ENCODE data around the gene PPP1R12C. TPM values are rescaled to one million over a fixed set of nuclear protein-coding genes. Genes with fewer than 3 reads are reported as not detected.
"Not testable (repeated sequence)": the region's sequence is repeated elsewhere in the genome, so short reads cannot be mapped to it uniquely, and the experiment has no call there.

Gene PPP1R12C
- total RNA-seq, 1 experiment from 2014 or later: 77.4 TPM

DNA sequence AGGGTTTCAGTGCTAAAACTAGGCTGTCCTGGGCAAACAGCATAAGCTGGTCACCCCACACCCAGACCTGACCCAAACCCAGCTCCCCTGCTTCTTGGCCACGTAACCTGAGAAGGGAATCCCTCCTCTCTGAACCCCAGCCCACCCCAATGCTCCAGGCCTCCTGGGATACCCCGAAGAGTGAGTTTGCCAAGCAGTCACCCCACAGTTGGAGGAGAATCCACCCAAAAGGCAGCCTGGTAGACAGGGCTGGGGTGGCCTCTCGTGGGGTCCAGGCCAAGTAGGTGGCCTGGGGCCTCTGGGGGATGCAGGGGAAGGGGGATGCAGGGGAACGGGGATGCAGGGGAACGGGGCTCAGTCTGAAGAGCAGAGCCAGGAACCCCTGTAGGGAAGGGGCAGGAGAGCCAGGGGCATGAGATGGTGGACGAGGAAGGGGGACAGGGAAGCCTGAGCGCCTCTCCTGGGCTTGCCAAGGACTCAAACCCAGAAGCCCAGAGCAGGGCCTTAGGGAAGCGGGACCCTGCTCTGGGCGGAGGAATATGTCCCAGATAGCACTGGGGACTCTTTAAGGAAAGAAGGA is 2.8 kb downstream of the PPP1R12C start:
- DNase-seq (ENCODE audit: low spot score): no peak
- in situ Hi-C loops (cut with HindIII; ENCODE audit: low sequenced_read_pairs): loop anchor here (10.0 kb wide), 1 partner anchor 60 kb away; no protein-coding TSS in a partner anchor

DNA sequence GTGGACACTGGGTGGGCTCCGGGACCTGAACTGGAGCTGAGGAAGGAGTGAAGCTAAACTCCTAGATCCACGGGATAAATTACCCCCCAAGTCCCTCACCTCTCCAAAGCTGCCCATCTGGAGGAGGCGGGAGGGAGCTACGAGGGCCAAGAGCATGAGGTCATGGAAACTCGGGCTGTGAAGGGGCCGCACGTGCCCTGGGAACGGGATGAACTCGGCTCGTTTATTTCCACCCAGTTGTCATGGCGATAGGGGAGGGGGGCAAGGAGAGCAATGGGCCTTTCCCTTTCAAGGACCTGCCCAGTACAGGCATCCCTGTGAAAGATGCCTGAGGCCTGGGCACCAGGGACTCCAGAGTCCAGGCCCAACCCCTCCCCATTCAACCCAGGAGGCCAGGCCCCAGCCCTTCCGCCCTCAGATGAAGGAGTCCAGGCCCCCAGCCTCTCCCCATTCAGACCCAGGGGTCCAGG is 3.8 kb downstream of the PPP1R12C start:
- no peak for DNase-seq (ENCODE audit: low spot score)
- in situ Hi-C loops (cut with HindIII; ENCODE audit: low sequenced_read_pairs): loop anchor here (10.0 kb wide), 1 partner anchor 61 kb away; no protein-coding TSS in a partner anchor

DNA sequence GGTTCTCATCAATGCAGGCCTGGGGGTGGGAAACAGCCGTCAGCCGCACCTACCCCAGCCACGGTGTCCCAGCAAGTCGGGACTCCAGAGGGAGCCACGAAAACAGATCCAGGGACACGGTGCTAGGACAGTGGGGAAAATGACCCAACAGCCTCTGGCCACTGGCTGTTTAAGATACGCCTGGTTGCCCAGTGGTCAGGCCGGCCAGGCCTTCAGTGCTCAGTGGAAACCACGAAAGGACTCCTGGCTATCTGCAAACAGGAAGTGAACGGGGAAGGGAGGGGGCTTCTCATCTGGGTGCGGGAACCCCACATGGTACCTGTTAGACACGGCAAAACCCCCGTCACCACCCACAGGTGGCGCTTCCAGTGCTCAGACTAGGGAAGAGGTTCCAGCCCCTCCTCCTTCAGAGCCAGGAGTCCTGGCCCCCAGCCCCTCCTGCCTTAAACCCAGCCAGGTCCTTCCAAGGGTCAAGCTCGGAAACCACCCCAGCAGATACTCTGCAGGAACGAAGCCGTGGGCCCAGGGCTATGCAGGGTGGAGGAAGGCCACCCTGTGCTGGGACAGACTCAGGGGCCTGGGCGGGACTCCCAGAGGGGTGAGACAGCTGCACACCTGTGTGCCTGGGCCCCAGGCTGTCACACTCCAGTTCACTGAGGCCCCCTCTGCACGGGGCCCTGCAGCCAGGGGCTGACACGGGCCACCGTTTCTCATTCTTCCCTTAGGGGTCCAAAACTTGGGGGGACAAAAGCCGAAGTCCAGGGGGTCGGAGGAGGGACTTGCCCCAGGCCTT is 4.5 kb downstream of the PPP1R12C start:
- DNase-seq (ENCODE audit: low spot score): no peak
- in situ Hi-C loops (cut with HindIII; ENCODE audit: low sequenced_read_pairs): loop anchor here (10.0 kb wide), 1 partner anchor 62 kb away; no protein-coding TSS in a partner anchor

DNA sequence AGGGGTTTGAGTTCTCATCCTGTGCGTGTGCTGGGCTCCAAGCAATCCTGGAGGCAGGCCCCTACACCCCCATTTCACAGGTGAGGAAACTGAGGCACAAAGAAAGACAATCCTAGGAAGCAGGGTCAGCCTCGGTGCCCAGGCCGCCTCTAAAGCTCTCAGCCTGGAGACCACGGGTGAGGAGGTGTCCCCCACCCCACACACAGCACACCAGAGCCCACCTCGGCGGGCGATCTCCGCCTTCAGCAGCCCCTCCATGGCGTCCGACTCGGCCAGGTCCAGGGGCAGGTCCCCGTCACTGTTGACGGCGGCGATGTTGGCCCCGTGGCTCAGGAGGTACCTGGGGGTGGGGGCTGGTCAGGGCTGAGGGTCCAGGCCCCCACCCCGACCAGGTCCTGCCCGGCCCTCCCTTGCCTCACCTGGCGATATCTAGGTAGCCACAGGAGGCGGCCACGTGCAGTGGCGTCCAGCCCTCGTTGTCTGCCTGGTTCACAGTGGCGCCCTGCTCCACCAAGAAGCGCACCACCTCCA is 5.1 kb downstream of the PPP1R12C start:
- DNase-seq (ENCODE audit: low spot score): no peak
- in situ Hi-C loops (cut with HindIII; ENCODE audit: low sequenced_read_pairs): loop anchor here (10.0 kb wide), 1 partner anchor 62 kb away; no protein-coding TSS in a partner anchor

DNA sequence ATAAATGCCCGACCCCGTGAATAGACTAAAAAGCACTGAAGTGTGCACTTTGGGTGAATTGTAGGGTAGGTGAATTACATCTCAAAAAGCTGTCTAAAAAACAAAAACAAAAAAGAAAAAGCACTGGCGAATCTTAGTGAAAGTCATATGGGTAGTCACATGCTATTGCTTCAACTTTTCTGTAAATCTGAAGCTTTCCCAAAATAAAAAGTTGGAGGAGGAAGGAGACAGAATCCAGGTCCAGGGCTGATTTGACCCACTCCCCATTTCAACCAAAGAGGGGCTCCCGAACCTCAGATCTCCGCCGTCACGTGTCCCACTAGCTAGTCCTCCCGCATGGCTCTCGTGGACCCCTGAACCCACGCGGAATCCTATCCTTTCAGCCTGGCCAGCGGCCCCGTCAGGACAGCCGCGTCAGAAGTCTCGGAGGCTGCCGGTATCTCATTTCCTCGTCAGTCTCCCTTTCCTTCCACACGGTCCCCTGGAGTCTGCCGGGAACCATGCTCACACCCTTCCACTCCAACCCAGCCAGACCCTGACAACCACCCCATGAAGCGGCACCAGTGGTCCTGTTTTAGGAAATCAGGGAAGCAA is 6.1 kb downstream of the PPP1R12C start:
- in situ Hi-C loops (cut with HindIII; ENCODE audit: low sequenced_read_pairs): loop anchor here (10.0 kb wide), 1 partner anchor 63 kb away; no protein-coding TSS in a partner anchor
- DNase-seq (ENCODE audit: low spot score): no peak

DNA sequence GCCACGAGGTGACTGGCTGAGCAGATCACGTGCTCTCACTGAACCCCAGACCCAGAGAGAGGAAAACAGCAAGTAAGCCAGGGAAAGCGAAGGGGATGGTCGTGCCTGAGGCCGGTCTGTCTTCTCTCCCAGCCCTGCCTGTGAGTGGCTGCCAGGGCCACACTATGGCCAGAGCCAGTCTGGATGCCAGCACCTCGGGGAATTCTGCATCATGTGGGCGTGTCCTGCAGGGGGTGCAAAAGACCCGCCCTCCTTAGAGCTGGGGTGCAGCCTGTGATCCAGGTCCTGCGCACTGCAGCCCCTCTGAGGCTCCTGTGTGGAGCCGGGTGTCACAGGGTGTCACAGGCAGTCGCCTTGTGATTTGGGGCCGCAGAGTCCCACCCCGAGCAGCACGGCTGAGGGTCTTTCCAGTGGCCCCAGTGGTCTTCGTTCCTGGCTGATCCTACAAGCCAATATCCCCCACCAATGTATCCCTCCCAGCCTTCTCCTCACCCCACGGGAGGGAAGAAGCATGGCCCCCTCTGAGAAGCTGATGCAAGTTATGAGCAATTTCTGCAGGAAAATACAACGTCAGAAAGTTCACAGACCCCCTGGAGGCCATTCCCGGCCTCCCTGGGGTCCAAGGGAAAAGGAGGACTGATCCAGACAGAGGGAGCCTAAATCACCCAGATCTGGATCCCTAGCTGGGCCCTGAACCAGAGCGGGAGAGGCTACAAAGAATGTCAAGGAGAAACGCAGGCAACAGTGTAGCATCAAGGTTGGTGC is 7.7 kb downstream of the PPP1R12C start:
- DNase-seq (ENCODE audit: low spot score): no peak
- in situ Hi-C loops (cut with HindIII; ENCODE audit: low sequenced_read_pairs): loop anchor here (10.0 kb wide), 1 partner anchor 65 kb away; no protein-coding TSS in a partner anchor

DNA sequence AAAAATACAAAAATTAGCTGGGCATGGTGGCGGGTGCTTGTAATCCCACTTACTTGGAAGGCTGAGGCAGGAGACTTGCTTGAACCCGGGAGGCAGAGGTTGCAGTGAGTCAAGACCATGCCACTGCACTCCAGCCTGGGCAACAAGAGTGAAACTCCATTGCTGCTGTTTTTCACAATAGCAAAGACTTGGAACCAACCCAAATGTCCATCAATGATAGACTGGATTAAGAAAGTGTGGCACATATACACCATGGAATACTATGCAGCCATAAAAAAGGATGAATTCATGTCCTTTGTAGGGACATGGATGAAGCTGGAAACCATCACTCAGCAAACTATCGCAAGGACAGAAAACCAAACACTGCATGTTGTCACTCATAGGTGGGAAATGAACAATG is 10.2 kb downstream of the PPP1R12C start:
- in situ Hi-C loops (cut with HindIII; ENCODE audit: low sequenced_read_pairs); DNase-seq (ENCODE audit: low spot score): not testable (repeated sequence)

DNA sequence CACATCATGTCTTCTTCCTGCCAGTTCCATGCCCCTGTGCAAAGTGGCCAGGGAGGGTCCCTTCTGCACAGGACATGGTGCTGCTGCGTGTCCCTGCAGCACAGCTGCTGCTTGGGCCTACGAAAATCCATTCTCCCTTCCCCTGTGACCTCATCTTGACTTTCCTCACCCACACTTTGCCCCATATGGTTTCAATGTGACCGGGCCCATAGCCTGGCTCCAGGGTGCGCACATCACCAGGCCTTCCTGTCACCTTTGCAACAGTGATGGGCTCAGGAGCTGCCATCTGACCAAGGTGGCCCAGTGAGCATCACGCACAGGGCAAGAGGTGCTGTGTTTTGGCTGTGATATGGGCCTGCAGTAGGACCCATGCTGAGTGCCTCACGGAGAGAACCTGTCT is 10.8 kb downstream of the PPP1R12C start:
- no peak for DNase-seq (ENCODE audit: low spot score)
- in situ Hi-C loops (cut with HindIII; ENCODE audit: low sequenced_read_pairs): no loop called here

DNA sequence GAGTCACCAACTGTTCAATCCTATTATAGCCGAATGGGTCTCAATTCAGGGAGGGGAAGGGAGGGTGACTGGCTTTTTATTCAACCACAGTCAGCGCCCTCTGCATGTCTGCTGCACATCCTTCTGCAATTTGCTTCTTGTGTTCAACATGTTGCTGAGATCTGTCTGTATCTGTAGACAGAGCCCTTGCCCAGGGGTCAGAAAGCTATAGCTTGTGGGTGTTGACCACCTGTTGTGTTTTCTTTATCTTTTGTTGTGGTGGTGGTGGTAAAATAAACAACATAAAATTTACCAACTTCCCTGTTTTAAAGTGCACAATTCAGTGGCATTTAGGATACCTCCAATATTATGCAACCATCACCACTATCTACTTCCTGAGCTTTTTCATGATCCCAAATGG is 12.2 kb downstream of the PPP1R12C start:
- DNase-seq (ENCODE audit: low spot score): no peak
- in situ Hi-C loops (cut with HindIII; ENCODE audit: low sequenced_read_pairs): no loop called here

DNA sequence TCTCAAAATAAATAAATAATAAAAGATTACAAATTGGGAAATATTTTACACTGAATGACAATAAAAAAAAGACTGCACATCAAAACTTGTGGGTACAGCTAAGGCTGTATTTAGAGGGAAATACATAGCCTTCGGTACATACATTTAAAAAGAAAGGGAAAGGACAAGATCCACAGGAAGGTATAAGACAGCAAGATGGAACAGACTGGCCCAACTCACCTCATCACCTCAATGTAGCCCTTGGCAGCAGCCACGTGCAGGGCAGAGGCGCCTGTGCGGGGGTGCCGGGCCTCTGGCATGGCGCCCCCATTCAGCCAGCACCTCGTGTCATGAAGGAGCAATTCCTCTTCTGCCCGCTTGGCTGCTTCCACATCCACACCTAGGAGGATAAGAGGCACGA is 14.2 kb downstream of the PPP1R12C start:
- no peak for DNase-seq (ENCODE audit: low spot score)
- in situ Hi-C loops (cut with HindIII; ENCODE audit: low sequenced_read_pairs): no loop called here

DNA sequence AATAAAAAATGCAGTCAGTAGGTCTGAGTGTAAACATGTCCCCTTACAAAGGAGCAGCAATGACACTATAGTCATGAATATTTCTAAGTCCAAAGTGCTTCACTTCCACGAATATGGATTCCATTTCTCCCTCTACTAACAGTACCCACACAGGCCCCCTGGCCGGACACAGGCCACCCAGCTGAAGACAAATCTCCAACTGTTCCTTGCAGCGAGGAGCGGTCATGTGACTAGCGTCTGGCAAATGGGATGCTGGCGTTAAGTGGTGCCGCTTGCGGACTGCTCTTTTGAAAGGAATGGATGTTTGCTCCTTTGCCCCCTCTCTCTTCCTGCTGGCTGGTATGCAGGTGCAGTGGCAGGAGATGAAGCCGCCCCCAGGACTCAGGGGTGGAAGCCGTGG is 16.2 kb downstream of the PPP1R12C start:
- no peak for DNase-seq (ENCODE audit: low spot score)
- in situ Hi-C loops (cut with HindIII; ENCODE audit: low sequenced_read_pairs): no loop called here

DNA sequence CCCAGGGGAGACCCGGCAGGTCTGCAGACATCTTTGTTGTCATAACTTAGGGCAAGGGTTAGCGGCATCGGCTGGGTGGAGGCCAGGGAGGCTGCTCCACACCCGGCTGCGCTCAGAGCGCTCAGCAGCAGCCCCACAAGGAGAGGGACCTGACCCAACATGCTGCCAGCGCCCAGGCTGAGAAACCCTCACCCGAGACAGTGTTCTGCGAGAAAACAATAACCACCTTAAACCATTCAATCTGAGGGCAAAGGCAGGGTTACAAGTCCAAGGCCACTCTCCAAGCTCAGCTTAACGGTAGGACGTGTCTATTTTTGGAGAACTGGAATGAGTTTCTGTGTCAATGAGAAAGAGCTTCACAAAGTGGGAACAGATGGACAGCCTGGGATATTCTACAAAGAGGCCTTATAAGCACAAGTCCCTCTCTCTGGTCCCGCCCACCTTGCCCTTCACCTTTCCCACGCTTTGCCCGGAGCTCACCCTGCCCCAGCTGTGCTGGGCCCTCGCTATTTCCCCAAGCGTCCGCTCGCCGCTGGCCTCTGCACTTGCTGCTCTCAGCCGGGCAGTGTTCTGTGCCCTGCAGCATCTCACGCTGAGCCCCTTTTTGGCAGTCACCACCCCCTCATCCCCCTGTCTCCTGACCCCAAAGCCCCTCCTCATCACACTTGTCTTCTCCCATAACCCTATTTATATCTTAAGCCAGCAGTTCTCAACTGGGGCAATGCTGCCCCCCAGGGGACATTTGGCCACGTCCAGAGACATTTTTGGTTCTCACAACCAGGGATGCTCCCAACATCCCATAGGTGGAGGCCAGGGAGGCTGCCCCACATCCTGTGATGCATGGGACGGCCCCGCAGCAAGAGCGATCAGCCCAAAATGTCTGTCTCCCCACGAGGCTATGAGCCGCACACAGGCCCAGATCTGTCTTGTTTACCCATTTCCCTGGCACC is 17.6 kb downstream of the PPP1R12C start:
- in situ Hi-C loops (cut with HindIII; ENCODE audit: low sequenced_read_pairs): no loop called here
- no peak for DNase-seq (ENCODE audit: low spot score)

DNA sequence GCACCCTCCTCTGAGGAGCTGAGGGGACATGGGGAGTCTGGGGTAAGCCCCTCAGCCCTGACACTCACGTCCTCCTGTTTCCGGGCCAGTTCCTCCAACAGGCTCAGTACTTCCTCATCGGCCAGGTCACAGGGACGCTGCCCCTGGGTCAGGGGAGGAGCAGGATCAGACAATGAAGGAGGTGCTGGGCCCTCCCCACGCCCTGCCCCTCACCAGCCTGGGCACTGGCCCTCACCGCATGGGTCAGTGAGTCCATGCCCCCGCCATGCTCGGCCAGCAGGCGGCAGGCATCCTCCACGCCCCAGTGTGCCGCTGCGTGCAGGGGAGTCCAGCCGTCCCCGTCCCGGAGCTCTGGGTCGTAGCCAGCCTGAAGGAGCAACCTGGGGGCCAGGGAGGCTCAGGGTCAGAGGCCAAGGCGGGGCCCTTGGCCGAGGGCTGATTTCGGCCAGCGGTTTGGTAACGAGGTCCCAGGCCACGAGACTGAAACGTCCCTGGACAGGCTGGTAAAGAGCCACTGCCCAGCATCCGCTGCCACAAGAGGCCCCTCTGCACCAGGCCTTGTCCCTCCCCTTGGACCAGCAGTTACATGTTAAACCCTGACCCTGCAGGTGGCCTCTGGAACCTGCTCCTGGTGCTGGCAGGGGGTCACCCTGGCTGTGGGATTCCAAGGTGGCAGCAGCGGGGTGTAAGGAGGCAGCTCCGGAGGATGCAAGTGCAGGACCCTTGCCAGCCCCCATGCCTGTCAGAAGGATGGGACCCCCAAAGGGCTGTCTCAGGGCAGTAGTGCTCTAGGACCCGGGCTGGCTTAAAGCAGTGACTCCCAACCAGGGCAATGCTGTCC is 18.5 kb downstream of the PPP1R12C start:
- in situ Hi-C loops (cut with HindIII; ENCODE audit: low sequenced_read_pairs): no loop called here
- no peak for DNase-seq (ENCODE audit: low spot score)

DNA sequence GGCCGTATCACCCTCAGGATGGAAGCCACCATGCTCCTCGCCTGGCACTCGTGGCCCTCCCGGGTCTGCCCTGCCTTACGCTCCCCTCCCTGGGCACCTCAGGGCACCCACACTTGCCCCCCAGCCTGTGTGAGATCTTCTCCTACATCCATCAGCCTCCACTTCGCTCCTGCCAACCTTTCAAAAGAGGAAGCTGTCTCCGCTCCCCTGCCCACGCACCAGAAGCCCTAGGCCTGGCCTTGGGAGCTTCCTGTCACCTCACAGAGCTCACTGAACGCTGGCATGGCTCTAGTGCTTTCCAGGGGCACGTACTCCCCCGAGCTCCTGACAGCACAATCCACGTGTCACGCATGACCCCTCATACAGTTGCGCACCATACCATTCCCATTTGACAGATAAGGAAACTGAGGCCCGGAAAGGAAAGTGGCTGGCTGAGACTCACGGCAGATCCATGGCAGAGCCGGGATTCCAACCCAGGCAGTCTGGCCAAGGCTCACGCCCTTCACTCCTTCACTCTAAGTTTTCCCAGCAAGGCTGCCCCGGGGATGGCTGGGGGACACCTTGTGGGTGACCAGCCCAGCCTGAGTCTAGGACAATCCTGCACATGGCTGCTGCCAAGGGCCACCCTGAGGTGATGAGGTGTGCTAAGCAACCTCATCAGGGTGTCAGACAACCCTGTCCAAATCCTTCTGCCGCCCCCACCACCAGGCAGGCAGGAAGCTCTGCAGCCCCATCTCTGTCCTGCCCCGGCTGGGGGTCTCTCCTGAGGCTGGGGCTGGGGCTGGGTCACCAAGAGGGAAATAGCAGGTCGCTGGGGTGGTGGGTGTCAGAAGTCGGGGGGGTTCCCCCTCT is 19.3 kb downstream of the PPP1R12C start:
- DNase-seq (ENCODE audit: low spot score): no peak
- in situ Hi-C loops (cut with HindIII; ENCODE audit: low sequenced_read_pairs): no loop called here

DNA sequence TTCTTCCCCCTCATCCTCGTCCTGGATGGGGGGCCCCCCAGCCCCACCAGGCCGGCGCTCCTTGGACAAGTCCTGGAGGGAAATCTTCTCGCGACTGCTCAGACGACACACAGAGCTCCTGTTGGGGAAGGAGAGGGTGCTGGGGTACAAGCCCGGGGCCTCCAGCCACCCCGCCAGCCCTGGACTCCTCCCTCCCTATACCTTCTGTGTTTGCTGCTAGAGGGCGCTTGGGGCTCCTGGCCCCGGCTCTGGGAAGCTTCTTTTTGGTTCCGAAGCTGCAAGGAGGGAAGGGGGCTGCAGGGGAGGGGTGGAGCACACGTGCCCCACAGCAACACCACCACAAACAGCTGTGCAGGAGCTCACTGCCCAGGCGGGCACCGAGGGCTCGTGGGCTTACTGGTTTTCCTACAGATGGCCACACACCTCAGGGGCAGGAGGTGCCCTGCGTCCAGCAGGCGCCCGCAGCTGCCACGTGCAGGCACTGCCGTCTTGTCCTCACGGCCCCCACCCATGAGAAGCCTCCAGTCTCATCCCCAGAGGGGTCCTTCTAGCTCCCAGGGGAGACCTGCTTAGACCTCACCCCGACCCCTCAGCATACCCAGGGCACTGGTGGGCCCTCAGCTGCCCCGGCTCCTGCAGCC is 21.3 kb downstream of the PPP1R12C start:
- DNase-seq (ENCODE audit: low spot score): no peak
- in situ Hi-C loops (cut with HindIII; ENCODE audit: low sequenced_read_pairs): no loop called here

All from G401 (cell line).